Activated gamma-delta T cell treated with Interleukin-2 at 50 U/mL for 16 hours (primary cell): Measurements from ENCODE around the gene C14orf180.

Source experiments
- DNase-seq: peaks from one replicate; pipeline ENCODE4 v3.0.0-alpha.2; 2020

The C14orf180 gene

DNA sequence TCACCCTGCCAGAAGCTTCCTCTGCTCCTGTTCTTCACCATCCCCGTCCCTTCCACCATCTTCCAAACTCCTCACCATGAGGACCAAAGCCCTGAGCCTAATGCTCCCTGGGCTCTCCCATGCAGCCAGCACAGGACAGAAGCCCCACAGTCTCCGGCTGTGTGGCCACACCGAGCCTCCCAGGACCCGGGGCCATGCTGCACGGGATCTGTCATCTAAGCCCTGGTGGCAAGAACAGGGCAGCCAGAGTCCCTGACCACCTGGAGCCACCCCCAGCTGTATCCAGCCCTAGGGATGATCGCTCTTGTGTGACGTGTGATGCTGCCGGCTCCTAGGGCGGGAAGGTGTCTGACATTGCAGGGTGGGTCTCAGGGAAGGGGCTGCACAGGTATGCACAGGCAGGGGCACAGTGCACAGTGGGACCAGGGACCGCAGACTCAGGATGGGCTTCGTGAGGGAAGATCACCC, 16.9 kb downstream of the C14orf180 start:
- DNase-seq = no peak

DNA sequence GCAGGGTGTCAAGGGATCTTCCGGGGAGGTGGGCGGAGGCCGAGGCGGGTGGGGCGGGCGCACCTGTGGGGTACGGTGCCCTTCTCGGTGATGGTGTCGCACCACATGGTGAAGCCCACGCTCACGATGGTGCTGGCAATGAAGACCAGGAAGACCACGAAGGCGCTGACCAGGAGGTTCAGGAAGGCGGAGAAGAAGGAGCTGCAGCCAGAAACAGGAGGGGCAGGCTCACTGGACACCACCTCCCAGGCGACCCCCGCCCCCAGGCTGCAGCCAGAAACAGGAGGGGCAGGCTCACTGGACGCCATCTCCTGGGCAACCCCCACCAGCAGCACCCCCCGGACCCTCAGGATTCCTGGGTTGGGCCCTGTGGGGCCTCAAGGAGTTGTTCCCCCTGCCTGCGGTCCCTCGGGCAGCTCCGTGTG, 17.4 kb downstream of the C14orf180 start:
- no peak for DNase-seq

DNA sequence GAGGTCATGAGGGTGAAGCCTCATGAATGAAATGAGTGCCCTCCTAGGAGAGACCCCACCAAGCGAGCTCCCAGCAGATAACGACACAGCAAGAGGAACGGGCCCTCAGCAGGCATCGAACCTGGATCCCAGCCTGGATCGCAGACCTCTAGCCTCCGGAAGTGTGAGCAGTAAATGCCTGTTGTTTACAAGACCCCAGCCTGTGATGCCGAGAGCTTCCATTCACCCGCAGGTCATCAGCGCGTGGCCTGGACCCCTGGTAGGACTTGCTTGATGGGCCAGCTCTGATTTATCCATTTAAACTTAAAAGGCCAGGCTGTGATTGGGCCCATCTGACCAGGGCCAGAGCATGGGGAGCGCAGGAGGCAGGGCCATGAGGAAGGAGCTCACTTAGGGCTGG, 18.0 kb downstream of the C14orf180 start:
- no peak for DNase-seq

DNA sequence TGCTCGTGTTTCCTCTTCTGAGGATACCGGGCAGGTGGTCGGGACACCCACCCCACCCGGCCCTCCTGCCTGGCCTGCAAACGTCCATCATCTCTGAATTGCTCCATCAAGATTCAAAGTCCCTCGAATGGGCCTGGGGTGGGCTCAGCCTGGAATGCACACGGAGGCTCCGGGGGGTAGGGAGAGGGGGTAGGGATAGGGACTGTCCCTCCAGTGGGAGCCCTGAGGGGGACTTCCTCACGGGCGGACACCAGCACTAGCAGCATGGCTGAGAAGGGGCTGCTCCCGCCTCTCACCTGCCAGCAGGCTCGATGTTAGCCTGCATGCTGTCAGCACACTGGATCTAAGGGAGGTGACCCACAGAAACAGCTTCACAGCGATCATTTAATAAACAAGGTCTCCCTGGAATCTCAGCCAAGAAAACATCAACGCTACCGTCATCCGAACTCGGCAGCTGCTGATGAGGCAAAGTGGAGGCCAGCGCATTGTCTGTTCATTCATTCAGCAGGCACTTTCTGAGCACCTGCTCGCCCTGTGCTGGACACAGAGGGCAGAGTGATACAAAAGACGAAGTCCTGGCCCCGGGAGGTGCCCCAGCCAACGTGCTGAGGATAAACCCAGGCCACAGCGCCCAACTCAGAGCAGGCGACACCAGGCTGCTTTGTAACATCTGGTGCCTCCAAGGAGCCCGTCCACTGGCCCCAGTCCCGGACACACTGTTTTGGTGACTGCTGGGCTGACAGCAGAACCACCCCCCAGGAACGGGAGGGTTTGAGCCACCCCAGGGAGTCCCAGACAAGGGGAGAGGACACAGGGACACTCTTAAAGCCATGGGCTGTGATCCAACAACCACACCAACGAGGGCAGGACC, 18.7 kb downstream of the C14orf180 start:
- no peak for DNase-seq

DNA sequence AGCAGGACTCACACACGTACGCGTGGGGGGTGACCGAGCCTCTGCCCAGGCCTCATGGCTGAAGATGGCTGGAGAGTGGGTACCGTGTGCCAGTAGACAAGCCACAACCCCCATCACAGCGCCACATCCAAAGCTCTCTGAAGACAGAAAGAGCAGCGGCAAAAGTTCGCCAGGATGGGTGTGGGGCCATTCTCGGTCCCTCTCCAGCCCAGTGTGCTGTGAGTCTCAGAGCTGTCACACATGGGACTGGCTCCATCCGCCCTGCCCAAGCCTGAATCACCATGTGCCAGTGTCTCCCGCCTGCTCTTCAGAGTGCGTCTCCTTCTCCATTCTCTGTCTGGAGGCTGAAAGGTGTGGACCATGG, 19.3 kb downstream of the C14orf180 start:
- no peak for DNase-seq

DNA sequence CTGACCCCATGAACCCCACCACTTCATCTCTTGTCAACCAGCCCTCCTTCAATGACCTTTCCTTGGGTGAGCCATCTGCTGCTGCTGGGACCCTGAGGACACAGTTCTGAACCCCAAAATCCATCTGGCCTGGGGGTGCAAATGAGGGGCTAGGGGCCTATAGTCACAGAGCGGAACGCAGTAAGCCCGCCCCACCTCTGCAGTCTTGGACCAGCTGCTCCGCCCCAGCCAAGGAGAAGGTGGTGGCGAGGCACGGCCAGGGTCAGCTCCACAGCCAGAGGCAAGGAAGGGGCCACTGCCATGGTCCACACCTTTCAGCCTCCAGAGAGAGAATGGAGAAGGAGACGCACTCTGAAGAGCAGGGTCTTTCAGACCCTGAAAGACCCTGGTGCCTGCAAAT, 19.9 kb downstream of the C14orf180 start:
- no peak for DNase-seq

DNA sequence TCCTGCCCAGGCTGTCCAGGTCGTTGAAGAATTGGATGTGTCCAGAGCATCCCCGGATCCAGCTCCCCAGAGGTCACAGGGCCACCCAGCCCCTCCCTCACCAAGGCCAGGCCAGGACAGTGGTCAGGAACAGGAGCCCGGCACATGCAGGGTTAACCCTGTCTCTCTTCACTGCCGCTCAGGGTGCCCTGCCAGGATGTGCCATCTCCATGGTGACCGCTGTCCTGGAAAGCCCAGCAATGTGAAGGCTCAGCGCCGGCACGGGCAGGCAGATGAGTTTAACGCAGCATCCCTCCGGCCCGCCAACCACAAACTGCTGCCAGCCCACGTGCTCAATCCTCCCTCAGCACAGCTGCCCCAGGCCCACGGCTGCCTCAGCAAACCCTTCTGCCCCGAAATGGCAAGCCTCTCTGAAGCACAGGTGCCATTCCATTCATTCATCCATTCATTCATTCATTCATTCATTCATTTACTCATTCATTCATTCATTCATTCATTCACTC, 20.6 kb downstream of the C14orf180 start:
- DNase-seq = no peak

DNA sequence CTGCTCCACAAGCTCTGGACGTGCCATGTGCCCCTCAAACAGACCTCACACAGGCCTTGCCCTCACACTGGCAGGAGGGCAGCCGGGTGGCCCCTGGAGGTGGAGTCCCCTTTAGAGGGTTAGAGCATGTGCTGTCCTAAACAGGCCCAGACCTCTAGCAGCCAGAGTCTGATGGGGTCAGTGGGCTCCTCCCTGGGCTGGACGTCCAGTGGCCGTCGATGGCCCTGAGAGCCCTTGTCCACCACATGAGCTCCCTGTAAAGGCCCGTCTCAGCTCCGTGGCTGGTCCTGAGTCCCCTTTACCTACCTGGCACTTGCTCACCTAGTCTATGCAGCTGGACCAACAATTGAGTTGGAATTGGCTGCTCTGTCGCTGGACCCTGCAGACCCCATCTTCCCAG, 21.2 kb downstream of the C14orf180 start:
- DNase-seq = no peak

DNA sequence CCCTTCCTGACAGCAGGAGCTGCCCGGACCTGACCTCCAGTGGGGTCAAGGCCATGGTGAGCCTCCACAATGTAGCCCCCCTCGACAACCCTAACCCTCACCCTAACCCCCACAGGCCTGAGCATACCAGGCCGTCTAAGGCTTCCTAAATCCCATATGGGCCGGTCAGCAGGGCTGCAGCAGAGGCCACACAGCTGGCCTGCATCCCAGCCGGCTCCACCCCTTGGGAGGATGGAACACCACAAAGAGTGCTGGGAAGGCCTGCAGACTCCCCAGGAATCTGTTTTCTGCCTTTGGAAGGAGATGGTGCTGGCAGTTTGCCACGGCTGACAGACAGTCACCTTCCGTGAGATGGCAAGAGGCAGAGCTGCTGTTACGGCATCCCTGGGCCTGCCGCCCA, 22.2 kb downstream of the C14orf180 start:
- no peak for DNase-seq

DNA sequence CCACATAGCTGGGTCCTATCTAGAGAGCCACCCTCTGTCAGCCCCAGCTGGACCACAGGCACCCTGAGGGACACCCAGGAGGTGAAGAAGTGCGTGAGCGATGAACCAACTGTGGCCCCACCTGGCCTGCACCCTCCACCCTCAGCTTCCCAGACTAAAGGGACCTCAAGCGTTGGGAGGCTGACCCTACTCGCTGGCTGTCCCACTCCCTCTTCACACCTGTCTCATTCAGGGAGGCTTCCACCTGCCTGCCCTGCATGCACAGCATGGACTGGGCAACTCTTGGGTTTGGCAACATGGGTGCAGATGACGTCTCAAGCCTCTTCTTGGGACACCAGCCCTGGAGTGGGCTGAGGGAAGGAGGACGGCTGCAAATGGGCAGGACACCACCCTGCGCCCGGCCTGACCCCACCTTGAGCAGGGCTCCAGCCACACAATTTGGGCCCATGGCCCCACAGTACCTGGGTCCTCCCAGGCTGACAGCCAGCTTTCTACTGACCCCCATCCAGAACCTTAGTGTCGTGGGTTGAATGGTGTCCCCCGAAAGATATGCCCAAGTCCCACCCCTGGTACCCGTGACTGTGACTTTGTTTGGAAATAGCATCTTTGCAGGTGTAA, 22.9 kb downstream of the C14orf180 start:
- no peak for DNase-seq

DNA sequence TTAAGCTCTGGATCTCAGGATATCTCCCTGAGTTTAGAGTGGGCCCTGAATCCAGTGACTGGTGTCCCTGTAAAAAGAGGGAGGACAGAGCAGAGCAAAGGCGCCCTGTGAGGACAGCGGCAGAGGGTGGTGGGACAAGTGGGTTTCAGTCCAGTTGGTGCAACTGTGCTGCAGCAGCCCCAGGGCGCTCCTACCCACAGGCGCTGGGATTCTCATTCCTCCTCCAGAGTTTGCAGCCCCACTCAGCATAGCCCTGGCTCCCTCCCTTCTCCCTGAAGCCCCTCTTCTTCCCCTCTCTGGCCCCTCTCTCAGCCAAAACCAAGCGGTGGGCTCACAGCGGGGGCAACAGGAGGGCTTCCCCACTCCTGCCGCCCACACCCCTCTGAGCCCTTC, 23.4 kb downstream of the C14orf180 start:
- DNase-seq = no peak

DNA sequence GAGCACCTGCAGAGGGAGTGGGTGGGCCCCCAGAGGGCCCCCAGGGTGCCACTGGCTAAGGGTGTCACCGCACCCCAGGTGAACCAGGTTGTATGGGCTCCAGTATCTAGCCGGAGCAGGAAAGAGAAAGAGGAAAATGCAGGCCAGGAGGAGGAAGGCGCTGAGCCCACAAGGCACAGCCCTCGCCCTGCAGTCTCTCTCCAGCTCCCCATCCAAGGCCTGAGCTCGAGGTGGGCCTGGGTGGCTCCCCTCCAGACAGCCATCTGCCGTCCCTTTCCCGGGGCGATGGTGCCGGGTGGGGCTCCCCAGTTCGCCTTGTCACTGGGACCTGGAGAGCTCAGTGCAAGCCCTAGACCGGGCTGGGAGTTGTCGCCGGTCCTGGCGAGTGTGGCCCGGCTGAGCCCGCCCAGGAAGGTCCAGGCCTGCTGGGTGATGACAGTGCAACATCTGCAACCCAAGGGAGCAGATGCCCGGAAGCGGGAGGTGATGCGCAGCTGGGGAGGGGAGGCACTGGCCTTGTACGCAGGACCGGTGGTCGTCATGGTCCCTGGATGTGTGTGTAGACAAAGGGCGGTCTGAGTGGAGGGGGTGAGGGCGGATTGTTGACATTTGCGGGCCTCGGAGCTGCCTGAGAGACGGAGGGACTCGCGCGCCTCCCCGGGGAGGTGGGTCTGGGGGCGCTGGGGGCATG, 24.3 kb downstream of the C14orf180 start:
- DNase-seq = no peak

DNA sequence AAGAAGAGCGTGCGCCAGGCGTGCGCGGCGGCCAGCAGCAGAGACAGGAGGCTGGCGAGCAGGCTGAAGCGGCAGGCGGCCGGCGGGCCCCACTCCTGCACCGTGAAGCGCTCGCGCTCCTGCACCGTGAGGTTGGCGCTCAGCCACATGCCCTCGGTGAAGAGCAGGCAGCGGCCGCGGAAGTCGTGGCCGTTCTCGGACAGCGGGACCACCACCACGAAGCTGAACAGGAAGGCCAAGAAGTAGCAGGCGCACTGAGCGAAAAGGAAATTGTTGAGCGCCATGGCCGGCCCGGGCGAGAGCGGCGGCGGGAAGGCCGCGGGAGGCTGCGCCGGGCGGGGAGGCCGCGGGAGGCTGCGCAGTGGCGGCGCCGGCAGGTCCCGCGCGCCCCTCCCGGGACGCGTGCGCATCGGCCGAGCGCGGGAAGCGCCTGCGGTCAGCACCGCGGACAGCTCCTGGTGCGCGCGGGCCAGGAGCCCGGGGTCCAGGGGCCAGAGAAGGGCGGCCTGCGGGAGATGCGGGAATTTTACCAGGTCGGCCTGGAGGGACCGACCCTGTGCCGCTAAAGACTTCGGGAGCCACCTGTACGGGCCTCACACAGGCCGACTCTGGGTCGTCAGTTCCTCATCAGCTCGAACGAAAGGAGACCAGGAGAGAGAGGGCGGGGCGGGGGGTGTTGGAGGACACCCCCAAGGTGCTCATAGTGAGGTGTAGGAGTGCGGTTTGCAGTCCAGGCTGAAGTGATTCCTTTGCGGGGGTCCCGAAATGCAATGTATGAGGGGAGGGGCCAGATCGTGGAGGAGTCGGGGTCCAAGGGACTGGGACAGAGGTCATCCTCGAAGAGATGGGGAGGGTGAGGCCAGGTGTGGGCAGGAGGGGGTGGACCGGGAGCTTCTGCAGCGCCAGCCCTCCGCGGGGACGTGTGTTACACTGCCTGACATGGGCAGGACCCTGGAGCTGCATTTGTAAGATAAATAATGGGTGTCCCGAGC, 25.2 kb downstream of the C14orf180 start, which contains the start of gene TMEM179:
TSS of gene TMEM179 (minus strand) at position 315 of the 992 bp plus-strand sequence. CDS start at position 284, 31 bp downstream.
- no peak for DNase-seq

DNA sequence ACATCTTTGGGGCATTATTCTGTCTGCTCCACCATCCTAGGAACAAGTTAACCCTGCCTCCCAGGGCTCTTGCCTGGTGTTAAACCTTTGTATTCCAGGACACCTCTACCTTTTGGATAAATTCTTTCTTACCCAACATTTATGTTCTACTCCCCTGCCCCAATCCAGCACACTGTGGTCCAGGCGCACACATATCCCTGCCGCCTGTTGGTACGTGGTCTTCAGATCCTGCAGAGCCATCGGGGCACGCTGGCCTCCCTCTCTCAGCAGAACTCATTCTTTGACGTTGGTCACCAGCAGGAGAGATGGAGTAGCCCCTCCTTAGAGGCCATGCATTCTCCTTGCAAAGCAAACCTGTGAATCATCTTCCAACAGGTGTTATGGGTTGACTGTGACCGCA, 30.1 kb downstream of the C14orf180 start:
- DNase-seq = no peak

DNA sequence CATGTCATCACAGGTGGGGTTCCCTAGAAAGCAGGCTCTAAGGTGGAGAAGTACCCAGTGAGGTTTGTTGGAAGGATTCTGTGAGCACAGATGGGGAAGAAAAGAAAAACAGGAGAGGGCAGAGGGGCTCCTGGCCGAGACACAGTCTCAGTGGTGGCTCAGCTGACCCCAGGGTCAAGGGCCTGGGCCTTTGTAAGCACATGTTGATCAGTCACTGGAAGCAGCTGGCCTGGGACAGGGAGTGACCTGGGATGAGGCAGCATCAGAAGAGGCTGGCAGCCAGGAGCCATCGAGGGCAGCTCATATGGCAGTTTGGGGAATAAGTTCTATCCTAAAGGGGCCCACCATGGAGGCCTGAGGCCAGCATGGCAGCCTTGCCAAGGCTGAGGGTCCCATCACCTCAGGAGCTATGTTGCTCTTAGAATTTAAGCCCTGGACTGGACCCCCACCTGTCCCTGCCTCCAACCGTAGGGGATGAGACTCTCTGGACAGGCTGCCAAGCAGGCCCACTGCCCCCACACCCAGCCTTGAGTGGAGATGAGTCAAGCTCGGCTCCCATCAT, 31.3 kb downstream of the C14orf180 start:
- no peak for DNase-seq

DNA sequence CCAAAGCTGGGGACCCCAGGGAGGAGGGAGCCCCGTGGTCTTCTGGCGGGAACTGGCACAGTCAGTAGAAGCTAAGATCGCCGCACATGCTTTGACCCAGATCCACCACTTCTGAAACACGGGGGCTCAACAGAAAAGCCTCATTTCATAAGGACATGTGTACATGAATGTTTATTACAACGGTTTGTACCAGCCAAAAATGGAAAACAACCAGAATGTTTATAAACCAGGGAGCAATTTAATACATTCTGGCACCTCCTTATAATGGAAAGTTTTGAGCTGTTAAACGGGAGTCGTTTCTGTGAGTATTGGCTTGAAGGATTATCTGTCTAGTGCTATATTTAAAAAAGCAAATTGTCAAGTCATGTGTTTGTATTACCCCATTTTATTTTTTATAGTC, 32.3 kb downstream of the C14orf180 start:
- no peak for DNase-seq

DNA sequence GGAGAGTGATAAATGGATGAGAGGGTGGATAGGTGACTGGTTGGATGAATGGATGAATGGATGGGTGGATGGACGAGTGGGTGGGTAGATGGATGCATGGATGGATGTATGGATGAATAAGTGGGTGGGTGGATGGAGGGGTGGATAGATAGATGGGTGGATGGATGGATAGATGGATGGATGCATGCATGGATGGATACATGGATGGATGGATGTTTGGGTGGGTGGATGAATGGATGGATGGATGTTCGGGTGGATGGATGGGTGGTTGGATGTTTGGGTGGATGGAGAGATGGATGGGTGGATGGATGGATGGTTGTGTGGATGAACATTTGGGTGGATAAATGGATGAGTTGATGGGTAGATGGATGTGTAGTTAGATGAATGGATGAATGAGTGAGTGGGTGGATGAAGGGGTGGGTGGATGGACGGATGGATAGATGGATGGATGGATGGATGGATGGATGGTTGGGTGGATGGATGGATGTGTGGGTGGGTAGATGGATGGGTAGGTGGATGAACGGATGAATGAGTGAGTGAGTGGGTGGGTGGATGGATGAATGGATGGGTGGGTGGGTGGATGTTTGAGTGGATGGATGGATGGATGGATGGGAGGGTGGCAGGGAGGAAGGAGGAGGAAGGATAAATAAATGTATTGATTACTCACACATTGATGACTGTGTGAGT, 34.7 kb downstream of the C14orf180 start:
- no peak for DNase-seq

DNA sequence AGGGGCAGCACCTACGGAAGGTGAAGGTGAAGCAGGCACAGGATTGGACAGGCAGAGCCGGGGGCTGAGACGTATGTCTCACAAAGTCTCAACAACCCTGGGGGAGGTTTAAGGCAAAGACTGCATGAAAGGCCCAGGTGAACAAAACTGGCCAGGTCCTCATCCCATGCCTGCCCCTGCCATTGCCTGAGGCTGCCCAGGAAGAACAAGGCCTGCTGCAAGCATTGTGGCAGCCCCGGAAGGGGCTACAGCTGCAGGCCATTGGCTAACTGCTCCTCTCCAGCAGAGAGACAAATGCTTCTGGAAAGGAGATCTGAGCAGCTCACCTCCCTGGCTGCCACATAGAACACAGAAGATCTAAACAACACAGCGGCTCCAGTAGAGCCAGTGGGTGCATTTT, 45.4 kb downstream of the C14orf180 start:
- no peak for DNase-seq

DNA sequence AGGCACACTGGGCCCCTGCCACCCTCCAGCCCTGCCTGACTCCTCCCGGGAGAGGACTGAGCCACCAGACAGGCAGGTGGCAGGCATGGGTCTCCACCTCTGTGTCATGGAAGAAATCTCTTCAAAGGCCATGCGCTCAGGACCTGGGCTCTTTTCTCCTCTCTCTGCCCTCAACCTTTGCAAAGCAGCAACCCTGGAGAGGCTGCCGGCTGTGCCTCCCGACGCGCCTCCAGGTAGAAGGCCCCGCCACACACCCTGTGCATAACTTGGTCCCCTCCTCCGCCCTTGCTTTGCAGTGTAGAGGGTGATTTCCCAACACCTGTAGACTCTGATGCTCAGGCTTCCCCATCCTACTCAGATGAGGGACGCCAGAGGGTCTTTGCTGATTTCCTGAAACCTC, 53.2 kb downstream of the C14orf180 start:
- no peak for DNase-seq

DNA sequence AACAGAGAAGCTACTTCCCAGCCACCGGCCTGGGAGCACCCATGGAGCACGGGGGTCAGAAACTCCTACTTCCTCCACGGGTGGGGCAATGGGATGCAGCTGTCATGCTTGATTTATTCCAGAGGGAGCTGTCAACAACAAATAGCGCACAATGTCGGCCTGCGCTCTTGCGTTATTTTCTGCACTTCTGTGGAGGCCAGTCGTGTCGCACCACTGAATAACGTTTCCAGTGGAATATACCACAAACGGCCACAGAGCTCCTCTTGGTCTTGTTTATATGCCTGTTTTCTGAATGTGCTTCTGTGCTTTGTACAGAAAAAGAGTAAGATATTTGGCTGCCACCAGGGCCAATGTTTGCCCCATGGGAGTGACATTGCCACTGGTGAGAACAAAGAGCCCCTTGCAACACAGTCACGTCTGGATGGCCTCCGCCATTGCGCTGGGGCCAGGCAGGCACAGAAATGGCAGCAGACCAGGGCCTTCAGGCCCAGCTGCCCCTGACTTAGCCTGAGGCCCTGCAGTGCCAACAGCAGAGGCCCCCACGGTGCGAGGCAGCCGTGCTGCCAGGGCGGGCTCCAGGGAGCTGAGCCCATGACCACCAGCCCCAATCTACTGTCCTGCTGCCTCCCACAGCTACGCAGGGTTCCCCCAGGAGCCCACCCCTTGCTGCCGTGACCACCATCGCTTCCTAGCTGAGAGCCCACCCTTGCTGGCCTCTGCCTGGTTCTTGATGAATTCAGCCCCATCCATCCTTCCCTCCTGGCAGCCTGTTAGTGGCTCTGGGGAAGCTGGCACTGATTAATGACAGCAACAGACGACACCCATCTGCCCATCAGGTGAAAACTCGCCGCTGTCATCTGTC, 53.9 kb downstream of the C14orf180 start:
- no peak for DNase-seq
